Gastrocnemius medialis (tissue), 4 donors: ENCODE results near the gene GPNMB.

ENCODE experiments used
- POLR2A ChIP-seq, 2 donors: fragments of 450-650 bp; IDR thresholded peaks; one replicate each; pipeline ENCODE4 v1.6.1; 2017; ENCODE audit warnings: antibody characterized with exemption in 2 of 2, mild to moderate bottlenecking in 2 of 2, moderate library complexity in 2 of 2
- TF ChIP-seq, protein P1 (sequence below), 5 experiments: fragments of 450-650 bp in 3 of 5; fragments of 200-600 bp in 2 of 5; sonication (generic) in 2 of 5; IDR thresholded peaks in 4 of 5; conservative IDR thresholded peaks in 1 of 5; 1 replicate in 4 of 5; 2 replicates in 1 of 5; pipeline ENCODE4 v1.5.1; 2016 to 2019; ENCODE audit warnings: antibody characterized with exemption in 5 of 5, mild to moderate bottlenecking in 3 of 5, moderate library complexity in 3 of 5

GRCh38 chr7:23291957-23292560 lies 45.5 kb downstream of the GPNMB start:
- TF ChIP-seq, protein P1, sequence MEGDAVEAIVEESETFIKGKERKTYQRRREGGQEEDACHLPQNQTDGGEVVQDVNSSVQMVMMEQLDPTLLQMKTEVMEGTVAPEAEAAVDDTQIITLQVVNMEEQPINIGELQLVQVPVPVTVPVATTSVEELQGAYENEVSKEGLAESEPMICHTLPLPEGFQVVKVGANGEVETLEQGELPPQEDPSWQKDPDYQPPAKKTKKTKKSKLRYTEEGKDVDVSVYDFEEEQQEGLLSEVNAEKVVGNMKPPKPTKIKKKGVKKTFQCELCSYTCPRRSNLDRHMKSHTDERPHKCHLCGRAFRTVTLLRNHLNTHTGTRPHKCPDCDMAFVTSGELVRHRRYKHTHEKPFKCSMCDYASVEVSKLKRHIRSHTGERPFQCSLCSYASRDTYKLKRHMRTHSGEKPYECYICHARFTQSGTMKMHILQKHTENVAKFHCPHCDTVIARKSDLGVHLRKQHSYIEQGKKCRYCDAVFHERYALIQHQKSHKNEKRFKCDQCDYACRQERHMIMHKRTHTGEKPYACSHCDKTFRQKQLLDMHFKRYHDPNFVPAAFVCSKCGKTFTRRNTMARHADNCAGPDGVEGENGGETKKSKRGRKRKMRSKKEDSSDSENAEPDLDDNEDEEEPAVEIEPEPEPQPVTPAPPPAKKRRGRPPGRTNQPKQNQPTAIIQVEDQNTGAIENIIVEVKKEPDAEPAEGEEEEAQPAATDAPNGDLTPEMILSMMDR (IDR thresholded peaks at IDR 0.05 in 4 of 5, conservative IDR thresholded peaks at IDR 0.05 in 1 of 5): no peak
- no peak for TF ChIP-seq POLR2A (IDR thresholded peaks at IDR 0.05)
